Activated CD4-positive, alpha-beta T cell treated with anti-CD3 and anti-CD28 coated beads, Interleukin-2, amount 50 U/mL, for 48 hours (primary cell): ENCODE results near the gene SND1.

Source experiments
- DNase-seq, 2 experiments: peaks; one replicate each; pipeline ENCODE4 v3.0.0-alpha.2; 2020

SND1 gene

DNA sequence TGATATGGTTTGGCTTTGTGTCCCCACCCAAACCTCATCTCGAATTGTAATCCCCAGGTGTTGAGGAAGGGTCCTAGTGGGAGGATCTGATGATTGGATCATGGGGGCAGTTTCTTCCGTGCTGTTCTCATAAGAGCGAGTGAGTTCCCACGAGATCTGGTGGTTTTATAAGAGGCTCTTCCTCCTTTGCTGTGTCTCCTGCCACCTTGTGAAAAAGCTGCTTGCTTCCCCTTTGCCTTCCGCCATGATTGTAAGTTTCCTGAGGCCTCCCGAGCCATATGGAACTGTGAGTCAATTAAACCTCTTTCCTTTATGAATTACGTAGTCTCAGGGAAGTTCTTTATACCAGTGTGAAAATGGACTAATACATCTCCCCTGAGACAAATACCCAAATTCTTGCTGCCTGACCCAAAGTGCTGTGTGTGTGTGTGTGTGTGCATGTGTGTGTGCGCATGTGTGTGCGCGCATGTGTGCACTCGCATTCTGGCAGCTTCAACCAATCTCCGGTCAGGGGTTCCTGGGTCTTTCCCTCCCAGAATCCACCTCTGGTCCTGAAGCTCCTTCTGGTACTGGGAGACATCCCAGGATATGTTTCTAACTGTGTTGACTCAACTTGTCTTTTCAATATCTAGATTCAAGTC is 477.4 kb downstream of the SND1 start:
- no peak for DNase-seq

DNA sequence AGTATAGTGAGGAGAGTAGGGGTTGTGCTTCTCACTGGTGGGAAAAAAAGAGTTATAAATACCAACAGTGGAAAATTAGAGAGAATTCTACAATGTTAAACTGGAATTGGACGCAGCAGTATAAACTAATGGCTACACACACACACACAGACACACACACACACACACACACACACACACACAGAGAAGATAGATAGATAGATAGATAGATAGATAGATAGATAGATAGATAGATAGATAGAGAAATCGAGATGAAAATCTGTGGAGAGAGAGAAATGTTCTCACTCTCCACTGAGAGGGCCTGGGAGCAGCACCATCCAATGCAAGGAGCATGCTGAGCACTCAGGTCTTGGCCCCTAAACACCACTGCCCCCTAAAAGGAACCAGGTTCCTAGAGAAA is 479.1 kb downstream of the SND1 start:
- DNase-seq: no peak

DNA sequence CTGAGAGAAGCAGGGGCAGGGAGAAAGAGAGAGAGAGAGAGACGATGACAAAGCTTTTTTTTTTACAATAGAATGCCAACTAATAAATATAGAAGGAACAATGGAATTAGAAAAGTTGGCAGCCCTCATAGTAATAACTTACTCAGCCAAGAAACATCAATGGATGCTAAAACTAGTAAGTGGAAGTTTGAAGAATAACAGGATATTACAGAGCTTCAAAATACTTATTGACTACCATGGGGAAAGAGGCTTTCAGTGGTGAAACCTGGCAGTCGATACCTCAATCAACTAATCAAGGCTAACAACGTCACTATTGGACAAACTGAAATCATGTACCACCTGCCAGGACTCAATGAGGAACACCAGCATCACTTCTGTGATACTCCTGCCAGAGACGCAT is 479.7 kb downstream of the SND1 start:
- DNase-seq: no peak

- no peak for DNase-seq
Observed at GRCh38 chr7:128132426-128133069, 480.6 kb downstream of the SND1 start.

DNA sequence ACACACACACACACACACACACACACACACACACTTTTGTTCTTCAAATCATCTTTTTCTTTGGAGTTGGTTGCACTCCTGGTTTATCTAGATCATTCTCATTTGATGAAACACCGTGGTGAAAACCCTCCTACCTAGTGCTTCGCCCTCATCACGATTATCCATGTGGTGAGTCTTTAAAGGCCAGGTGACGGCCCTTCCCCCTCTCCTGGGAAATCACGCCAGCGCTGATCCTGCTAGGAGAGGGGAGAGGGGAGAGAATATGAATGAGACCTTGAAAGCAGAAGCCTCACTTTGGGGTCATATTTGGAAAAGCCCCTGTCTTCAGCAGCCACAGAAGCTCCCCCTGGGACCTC is 483.1 kb downstream of the SND1 start:
- DNase-seq: peak in 1 of 2 experiments; percentile 5

DNA sequence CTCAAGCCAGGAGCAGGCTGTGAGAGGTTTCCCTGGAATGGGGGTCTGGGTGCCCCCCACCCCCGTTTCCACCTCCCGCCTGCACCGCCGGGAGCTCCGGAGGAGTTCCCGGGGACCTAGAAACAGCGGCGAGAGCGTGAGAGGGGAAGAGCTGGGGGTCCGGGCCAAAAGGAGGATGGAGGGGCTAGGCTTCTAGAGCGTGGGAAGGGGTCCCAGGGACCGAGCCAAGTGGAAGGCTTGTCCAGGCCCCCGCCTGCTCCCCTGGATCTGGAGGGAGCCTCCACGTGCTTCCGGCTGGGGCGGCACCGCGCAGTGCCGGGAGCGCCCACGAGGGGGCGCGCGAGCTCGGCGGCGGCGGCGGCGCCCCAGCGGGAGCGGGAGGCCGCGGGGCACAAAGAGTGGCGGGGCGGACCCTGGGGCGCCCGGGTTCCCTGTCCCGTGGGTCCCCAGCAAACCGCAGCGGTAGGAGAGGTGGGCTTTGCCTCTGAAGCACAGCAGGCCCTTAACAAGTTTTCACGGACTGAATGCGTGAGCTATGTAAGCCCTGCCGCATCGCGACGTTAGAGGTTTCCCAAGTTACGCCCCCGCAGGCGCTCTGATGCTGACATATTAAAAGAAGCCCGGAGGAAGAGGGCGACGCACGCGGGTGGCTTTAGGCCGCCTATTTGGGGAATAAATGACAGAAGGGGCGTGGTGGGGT is 483.7 kb downstream of the SND1 start:
- peak; percentile 74 to 77 for DNase-seq

DNA sequence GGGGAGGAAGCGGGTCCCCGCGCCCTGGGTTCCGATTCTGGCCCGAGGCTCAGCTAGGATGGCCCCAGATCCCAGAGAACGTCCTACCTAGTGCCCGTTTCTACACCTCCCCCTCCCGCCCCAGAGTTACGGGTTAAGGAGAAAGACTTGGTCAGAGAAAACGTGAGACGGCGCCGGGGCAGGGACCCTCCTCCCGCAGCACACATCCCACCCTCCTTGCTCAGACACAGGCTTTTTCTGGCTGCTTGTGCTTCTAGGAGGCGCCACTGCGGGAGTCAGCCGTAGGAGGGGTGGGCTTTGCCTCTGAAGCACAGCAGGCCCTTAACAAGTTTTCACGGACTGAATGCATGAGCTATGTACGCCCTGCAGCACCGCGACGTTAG is 484.2 kb downstream of the SND1 start:
- DNase-seq: no peak

- DNase-seq: no peak
Observed at GRCh38 chr7:128137181-128137580, 485.2 kb downstream of the SND1 start.

- no peak for DNase-seq
Observed at GRCh38 chr7:128139406-128139805, 487.4 kb downstream of the SND1 start.

DNA sequence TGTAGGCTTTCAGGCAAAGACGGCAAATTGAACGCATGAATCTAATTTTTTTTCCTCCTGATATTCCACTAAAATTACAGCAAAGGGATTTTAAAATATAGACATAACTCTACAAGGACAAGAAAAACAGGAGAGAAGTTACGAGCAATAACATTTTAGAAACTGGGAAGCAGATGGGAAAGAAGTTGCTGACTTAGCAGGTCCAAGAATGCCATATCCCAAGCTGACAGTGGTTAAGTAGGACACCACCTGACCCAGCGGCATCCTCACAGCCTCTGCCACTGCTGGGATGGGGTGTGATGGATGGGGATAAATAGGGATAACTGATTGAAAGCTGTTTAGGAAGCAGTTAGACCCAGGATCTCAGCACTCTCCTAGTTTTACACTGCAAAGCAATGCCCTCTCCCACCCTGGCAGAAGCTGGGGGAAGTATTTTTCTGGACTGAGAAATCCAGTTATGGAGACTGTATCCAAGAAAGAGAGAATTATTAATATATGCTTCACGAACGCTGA is 489.7 kb downstream of the SND1 start:
- no peak for DNase-seq
